Stimulated activated CD8-positive, alpha-beta memory T cell treated with anti-CD3 and anti-CD28 coated beads, Interleukin-4, amount 100 ng/mL, for 24 hours (primary cell): ENCODE results near the gene AQP5.

Source experiments
- DNase-seq: peaks from one replicate; pipeline ENCODE4 v3.0.0-alpha.2; 2020; ENCODE audit warnings: low read depth

AQP5 gene

DNA sequence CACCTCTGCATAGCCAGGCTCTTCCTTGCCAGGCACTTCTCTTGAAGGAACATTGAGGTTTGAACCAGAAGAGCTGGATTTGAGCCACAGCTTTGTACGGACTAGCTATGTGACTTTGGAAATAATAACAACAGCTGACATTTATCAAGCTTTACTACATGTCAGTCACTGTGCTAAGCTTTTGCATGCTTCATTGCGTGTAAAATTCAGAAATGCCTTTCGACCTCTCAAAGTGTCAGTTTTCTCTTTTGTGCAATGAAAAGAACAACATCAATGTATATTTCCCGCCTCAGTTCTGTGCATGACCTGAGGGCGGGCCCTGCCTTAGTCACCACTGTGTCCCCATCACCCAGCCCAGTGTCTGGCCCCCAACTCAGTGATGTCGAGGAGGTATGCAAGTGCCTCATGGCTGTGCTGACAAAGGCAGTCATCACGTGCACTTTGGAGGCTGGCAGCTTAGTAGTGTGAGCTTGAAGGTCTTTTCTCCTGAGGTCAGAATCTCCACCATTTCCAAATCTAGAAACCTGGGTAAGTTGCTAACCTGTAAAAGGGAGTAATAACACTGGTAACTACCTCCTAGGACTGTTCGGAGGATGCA, 29.0 kb upstream of the AQP5 start:
- DNase-seq = no peak

DNA sequence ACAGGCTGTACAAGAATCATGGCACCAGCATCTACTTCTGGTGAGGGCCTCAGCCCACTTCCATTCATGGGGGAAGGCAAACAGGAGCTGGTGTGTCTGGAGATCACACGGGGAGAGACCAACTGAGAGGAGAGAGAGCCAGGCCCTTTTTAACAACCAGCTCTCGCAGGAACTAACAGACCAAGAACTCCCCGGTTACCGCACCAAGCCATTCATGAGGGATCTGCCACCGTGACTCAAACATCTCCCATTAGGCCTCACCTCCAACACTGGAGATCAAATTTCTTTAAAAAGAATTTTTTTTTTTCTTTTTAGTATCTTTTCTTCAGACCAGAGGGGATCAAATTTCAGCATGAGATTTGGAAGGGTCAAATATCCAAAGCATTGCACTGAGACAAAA, 27.9 kb upstream of the AQP5 start:
- DNase-seq = no peak

DNA sequence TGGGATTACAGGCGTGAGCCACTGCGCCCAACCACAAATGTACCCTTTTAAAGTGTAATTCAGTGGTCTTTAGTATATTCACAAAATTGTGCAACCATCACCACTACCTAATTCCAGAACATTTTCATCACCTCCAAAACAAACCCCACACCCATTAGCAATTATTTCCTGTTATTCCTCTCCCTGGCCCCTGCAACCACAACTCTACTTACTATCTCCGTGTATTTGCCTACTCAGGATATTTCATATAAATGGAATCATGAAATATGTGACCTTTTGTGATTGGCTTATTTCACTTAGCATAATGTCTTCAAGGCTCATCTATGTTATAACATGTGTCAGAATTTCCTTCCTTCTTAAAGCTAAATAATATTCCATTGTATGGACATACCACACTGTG, 27.2 kb upstream of the AQP5 start:
- DNase-seq = no peak

DNA sequence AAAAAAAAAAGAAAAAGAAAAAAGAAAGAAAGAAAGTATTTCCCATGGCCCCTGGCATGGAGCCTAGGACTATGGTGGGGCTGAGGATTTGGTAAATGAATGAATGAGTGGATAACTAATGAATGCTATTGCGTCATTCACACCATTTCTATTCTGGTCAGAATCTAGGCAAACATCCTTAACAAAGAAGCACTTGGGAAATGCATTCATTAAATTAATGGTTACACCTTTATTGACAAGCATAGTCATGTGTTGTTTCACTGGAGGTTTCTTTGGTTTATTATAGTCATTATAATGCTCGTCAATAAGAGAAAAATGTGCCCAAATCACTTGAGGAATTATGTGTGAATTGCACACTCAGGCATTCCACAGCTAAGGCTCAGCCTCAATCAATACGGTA, 24.7 kb upstream of the AQP5 start:
- DNase-seq = no peak

DNA sequence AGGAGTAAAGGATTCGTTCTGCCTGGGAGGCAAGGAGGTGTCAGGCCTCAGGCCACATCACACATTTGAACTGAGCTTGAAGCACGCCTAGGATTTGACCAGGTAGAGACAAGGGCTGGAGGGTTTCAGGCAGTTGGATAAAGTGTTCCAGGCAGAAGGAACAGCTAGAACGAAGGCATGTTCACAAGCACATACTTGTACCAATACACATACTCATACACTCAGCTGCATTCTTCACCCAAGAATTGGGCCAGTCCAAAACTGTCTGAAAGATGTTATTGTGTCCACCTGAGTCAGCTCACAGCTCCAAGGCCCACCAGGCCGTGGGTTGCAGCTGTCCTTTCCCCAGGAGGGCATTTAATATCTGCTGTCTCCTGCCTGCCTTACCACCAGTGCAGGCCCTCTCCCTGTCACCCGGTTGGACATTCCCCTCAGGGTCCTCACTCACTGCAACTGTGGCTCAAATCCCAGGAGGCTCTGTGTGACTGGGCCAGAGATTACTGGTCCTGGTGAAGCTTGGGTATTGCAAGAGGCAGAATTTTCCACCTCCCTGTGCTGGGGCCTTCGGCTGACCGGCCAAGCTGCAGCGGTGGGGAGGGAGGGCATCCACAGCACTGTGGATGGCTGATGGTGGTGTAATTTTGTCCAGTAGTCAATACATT, 23.9 kb upstream of the AQP5 start:
- no peak for DNase-seq

DNA sequence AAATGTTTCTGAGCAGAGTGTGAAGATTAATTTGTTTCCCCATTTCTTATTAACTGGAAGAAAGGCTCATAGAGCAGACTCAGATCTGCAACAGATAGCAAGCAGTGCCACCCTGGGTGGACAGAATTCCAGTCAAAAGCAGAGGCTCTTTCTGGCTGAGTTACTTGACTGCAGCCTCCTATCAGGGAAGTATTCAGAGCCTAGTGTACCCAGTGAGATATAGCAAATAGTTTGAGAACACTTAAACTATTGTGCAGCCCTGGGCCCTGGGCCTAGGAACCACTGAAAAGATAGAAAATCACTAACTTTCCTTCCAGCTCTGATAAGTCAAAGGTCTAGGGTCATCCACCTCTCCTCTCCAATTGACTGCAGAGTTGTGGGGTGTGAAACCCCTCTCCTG, 22.4 kb upstream of the AQP5 start:
- DNase-seq = no peak

DNA sequence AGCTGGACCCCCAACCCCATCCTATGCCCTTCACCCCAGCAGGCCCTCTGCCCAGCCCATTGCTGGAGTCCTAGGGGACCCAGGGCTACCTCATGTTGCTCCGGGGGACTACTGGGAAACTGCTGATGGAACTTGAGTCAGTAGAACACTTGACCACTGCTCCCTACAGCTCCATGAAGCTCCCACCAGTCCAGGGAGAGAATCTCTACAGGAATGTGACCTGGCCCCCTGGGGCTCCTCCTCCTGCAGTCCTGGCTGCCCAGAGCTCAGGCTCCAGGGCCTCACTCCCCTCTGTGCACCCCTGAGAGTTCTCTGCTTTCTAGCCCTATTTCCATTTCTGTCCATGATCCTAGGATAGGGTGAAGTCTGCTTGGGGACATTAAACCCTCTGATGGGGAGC, 22.0 kb upstream of the AQP5 start:
- no peak for DNase-seq

DNA sequence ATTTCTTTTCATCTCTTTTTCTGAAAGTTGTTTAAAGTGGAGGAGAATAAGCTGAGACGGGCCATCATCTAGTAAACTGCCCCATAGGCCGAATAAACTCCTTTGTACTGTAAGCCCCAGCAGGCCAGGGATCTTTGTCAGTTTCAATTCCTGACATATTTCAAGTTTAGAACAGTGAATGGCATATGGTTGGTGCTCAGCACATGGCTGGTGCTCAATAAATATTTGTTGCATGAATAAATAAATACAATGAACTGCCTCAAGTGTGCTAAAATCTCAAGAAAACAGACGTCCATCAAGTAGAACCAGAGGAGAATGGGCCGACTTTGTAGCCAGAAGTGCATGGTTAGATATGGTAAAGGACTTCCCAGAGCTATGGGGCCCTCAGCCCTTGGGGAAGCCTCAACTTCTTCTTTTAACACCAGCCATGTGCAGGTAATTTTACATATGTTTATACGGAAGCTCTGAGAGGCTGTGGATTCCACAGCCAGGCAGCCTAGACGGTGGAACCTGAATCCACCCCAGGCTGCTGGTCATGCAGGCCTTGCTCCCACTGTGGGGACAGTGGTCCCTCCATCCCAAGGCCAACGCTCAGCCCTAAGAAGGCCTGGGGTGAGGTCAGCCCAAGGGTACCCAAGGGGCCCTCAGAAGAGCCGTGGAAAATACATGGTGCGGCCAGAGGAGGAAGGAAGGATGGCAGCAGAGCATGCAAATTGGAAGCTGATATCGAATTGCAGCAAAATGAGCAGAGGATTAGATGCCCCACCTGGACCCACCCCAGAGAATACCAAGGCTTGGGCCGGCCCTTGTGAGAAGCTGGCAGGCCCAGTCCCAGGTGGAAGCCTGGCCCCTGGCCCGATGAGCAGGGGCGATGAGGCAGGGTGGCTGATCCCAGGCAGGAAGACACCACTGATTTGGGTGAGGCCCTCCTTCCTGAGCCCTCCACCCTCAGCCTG, 19.8 kb upstream of the AQP5 start:
- DNase-seq = no peak

DNA sequence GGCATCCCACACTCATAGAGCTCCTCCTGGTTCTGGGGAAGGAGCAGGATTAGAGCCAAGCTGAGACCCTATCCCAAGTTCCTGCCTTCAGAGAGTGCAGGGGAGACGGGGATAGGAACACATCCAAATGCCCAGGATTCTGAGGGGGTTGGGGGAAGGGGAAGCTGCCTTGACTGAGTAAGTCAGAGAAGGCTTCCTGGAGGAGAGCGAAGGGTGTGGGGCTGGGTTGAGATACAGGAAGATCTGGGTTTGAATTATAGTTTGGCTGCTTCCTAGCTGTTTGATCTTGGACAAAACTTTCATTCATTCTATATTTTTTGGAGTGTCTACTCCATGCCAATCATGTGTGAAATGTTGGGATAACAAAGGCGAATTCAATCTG, 19.2 kb upstream of the AQP5 start:
- DNase-seq = no peak

DNA sequence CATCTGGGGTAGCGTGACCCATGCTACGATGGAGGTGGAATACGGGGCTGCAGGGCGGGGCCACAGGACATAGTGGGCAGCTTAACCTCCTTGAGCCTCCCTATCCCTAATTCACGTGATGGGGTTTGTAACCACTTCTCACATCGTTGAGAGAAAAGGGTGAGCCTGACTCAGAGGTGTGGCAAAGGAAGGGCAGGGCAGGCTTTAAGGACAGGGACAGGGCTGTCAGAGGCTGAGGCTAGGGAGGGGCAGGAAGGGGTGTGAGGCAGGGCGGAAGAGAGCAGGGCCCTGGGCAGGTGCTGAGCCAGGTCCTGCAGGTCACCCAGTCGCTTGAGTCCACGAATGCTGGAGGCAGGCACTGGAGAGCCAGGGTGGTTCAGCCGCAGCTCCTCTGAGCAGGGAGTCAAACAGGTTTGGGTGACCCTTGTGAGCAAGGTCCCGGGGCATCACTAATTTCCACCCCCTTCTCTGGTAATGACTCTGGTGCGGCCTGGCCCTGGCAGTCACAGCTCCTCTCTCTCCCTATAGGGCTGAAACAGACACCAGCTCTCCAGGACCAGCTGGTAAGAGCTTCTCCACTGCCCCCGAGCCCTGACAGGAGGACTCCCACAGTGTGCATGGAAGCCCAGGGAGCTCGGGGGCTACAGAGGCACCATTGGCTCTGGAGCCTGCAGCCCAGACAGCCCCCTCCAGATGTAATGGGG, 18.6 kb upstream of the AQP5 start:
- DNase-seq = no peak

DNA sequence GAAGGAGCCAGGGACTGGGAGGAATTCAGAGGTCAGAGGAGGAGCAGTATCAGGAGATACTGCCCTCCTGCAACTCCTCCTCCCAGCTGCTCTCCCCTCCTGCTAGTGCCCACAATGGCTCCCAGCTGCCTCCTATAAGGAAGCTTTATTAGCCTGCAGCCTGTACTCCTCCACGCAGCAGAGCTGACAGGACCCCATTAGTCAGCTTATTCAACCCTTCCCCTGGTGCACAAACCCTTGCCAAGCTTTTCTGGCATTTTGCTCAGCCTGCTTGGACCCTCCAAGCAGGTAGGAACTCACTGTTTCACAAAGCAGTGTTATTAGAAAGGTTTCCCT, 18.1 kb upstream of the AQP5 start:
- DNase-seq = no peak

DNA sequence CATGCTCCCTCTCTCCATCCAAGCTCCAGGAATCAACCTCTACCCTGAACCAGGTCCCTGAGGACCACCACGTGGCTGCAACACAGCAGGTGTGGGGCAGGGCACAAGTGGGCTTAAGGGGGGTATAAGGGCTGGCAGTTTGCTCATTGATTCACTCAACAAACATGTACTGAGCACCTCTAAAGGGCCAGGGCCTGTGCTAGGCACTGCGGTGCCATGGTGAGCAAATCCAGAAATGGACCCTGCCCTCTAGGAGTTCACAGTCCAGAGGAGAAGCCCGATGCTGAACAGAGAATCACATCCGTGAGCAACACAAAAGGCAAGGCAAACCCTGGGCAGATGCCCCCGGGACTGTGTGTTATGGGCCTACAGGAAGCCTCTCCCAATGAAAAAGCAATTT, 17.6 kb upstream of the AQP5 start:
- no peak for DNase-seq

DNA sequence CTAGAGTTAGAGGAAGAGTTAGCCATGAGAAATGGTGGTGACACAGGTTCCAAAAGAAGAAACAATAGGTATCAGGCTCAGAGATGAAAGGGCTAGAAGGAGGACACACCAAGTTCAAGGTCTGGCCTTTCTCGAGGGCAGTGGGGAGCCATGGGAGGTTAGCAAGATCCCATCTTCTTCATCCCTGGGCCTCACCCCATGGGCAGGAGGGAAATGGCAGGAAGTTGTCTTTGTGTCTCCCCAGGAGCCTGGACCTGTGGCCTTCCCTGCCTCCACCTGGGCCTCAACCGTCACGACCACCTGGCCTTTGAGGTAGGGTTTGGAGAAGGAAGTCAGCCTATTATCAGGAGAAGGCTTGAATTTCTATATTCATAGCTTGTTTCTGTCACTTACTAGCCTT, 17.0 kb upstream of the AQP5 start:
- DNase-seq = no peak

DNA sequence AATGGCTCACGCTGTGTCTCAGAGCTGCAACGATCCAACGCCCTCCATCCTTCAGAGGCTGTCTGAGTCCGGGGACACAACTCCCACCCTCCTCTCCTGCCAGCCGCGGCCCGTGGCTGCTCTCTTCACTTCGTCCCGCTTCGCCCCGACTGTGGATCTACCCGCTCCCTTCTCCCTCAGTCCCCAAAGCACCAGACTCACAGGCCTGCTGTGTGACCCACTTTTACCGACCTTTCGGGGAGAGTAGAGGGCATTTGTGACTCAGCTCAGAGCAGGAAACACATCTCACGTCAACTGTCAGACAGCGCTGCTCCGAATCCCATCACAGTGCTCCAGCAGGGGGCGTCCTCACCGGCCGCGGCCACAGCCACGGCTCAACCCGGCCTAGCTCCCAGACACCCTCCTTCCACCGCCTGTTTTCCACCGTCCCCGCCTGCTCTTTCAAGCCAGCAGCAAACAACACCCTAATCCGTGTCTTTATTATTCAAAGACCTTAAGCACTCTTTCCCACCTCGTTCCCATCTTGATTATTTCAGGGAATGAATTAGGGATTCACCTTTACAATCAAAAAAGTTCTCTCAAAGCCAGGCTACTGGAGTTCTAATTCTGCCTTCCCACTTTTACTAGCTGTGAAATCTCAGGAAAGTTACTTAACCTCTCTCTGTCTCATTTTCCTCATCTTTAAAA, 16.1 kb upstream of the AQP5 start:
- peak; percentile 77 for DNase-seq

DNA sequence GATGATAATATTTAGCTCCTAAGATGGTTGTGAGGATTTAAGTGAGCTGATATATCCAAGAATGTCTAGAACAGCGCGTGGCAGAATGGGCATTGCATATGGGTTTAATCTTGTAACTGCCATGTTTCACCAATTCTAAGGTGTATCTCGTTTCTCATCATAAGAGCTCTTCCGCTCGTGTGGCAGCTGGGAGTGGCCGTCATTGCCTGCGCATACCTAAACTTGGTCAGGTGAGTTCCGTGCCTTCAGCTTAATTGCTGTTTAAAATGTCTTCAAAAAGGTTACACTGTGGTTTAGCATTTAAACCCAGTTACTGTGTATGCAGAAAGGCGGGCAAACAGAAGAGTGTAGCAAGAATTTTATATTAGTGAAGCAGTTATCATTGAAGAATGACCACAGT, 15.6 kb upstream of the AQP5 start:
- DNase-seq = no peak

DNA sequence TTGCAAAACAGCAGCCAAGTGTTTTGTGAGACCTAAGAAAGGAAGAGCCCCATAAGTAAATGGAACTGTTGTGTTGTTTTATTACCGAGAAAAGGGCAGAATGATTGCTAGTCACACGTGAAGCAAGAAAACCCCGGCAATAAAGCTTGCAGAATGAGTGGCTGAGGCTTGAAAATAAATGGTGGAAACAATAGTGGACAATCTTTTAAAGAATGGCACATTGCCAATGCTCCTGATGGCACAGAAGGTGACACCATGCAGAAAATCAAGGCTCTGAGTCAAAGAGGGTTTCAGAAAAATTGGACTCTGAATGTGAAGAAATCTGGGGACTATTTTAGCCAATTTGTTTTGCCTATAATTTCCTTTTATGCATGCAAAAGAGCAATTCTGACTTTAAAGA, 15.2 kb upstream of the AQP5 start:
- no peak for DNase-seq

DNA sequence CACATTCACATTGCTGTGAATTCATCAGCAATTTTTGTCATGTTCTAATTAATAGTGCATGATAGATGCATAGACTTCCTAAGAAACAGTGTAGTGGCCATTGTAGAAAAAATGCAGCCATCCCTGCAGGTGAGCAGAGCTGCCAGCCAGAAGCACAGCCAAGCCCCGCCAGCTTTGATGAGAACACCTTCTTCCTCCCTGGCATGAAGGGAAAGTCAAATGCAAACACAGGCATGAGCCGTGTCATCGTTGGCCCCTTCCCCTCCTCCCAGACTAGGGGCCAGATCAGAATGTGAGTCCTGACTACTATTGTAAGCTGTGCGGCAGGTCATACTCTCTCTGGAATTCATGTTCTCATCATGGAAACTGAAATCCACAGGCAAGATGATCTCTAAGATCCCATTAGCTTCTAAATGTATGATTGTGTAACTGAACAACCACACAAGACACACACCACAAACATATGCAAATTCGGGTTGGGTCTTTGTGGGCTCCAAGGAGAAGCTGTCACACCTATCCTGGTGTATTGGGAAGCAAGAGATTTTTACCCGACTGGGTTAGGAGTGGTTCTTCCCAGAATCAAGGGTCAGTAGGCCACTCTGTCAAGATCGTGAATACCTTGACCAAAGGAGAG, 14.0 kb upstream of the AQP5 start:
- DNase-seq = no peak

DNA sequence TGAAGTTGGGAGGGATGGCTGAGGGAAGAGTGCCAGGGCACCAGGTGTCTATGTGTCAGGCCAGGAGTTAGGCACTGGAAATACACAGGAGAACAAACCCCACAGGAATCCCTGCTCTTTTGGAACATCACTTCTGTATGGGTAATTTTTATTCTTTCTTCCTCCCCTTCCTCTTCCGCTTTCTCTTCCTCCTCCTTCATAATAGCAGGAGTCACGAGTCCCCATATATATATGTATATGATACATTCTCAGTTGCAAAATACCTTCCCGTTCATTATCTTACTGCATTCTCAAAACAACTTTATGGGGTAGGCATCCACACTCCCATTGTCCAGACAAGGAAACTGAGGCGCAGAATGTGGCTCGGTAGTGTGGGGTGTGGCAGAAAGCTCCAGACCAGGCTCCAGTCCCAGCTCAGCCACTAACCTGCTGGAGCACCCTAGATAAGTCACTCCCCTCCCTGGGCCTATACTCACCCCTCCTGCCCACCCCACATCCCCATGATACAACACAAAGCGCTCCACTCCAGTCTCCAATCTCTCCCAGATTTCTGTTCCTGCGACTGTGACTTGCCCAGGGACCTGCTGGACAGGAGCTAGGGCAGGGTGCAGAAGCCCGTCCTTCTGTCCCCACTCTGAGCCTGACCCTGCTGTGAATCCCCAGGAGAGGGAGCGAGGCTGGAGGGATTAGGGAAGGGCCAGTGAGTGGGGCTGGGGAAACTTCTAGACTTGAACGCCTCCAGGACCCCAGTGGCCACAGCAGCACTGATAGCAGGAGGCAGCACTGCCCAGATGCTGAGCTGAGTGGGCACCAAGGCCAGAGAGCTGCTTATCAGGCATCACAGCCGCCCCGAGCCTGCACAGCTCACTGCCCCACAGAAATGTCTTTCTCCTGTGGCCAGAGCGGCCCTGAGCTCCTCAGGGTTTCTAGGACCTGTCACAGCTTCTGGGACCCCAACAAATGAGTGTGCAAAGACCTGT, 12.5 kb upstream of the AQP5 start:
- no peak for DNase-seq

DNA sequence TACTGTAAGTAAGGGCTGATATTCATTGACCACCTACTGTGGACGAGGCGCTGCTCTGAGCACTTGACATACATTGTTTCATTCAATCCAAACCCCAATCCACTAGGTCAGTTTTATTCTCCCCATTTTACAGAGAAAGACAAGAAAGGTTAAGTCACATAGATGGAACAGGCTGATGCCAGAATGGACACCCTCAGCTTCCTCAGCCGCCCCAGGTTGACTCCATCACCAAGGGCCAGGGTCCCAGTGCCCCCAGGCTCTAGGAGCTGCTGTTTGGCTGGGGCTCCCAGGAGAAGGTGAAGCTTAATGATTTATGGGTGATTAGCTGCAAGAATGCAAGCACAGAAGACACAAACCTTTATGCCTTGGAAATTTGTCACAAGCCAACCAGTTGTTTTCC, 11.8 kb upstream of the AQP5 start:
- no peak for DNase-seq
